Endothelial cell (in vitro differentiated cells): ENCODE results near the gene SAMD4B. TPM values are rescaled to one million over a fixed set of nuclear protein-coding genes. Genes with fewer than 3 reads are reported as not detected.

Experiments used
- DNase-seq: peaks from one replicate; pipeline ENCODE4 v3.0.0; 2021; ENCODE audit warnings: low spot score
- H3K27ac Mint-ChIP-seq: one replicate; pipeline ENCODE4 v1.8.0; 2021; ENCODE audit warnings: mixed read lengths, inconsistent platforms; ENCODE audit not compliant: unreplicated experiment
- H3K27me3 Mint-ChIP-seq: one replicate; pipeline ENCODE4 v1.8.0; 2021; ENCODE audit warnings: mild to moderate bottlenecking, moderate library complexity, mixed read lengths, inconsistent platforms; ENCODE audit not compliant: unreplicated experiment
- H3K36me3 Mint-ChIP-seq: one replicate; pipeline ENCODE4 v1.8.0; 2021; ENCODE audit warnings: mild to moderate bottlenecking, low read depth, mixed read lengths, inconsistent platforms; ENCODE audit not compliant: unreplicated experiment
- H3K4me1 Mint-ChIP-seq: one replicate; pipeline ENCODE4 v1.8.0; 2021; ENCODE audit warnings: mild to moderate bottlenecking, mixed read lengths, inconsistent platforms; ENCODE audit not compliant: unreplicated experiment
- H3K4me3 Mint-ChIP-seq: one replicate; pipeline ENCODE4 v1.8.0; 2021; ENCODE audit warnings: mild to moderate bottlenecking, mixed read lengths, inconsistent platforms; ENCODE audit not compliant: unreplicated experiment
- H3K9me3 Mint-ChIP-seq: one replicate; pipeline ENCODE4 v1.8.0; 2021; ENCODE audit warnings: mixed read lengths, inconsistent platforms; ENCODE audit not compliant: unreplicated experiment
- total RNA-seq: library from RNA; stranded (reverse); fragmentation: NEBNext Ultra II Directional; extraction: Animal tissue kit (Norgen Biotek cat#: 25700); gene quantifications from one replicate; pipeline ENCODE4 v1.2.1, GENCODE V29; 2021; ENCODE audit not compliant: unreplicated experiment
- TF ChIP-seq, protein P1 (sequence below): fragments of 200-600 bp; sonication (generic); IDR thresholded peaks from one replicate; pipeline ENCODE4 v1.5.0; 2021; ENCODE audit warnings: antibody characterized with exemption; ENCODE audit not compliant: unreplicated experiment

The SAMD4B gene
- total RNA-seq, 1 donor from 2014 or later: 127 TPM

- peaks cover 30% of the 10 kb centered on the region for H3K27me3 Mint-ChIP-seq
- DNase-seq: no peak
- peaks cover 32% of the 10 kb centered on the region for H3K4me1 Mint-ChIP-seq
- TF ChIP-seq, protein P1, sequence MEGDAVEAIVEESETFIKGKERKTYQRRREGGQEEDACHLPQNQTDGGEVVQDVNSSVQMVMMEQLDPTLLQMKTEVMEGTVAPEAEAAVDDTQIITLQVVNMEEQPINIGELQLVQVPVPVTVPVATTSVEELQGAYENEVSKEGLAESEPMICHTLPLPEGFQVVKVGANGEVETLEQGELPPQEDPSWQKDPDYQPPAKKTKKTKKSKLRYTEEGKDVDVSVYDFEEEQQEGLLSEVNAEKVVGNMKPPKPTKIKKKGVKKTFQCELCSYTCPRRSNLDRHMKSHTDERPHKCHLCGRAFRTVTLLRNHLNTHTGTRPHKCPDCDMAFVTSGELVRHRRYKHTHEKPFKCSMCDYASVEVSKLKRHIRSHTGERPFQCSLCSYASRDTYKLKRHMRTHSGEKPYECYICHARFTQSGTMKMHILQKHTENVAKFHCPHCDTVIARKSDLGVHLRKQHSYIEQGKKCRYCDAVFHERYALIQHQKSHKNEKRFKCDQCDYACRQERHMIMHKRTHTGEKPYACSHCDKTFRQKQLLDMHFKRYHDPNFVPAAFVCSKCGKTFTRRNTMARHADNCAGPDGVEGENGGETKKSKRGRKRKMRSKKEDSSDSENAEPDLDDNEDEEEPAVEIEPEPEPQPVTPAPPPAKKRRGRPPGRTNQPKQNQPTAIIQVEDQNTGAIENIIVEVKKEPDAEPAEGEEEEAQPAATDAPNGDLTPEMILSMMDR: no peak
- no peaks in the 10 kb centered on the region for H3K9me3 Mint-ChIP-seq
- peak overlapping the region; percentile 89 for H3K27ac Mint-ChIP-seq
- peaks cover 4% of the 10 kb centered on the region for H3K36me3 Mint-ChIP-seq
- H3K4me3 Mint-ChIP-seq: peak overlapping the region; percentile 95
Measured at GRCh38 chr19:39405958-39406655, 63.9 kb downstream of the SAMD4B start.

DNA sequence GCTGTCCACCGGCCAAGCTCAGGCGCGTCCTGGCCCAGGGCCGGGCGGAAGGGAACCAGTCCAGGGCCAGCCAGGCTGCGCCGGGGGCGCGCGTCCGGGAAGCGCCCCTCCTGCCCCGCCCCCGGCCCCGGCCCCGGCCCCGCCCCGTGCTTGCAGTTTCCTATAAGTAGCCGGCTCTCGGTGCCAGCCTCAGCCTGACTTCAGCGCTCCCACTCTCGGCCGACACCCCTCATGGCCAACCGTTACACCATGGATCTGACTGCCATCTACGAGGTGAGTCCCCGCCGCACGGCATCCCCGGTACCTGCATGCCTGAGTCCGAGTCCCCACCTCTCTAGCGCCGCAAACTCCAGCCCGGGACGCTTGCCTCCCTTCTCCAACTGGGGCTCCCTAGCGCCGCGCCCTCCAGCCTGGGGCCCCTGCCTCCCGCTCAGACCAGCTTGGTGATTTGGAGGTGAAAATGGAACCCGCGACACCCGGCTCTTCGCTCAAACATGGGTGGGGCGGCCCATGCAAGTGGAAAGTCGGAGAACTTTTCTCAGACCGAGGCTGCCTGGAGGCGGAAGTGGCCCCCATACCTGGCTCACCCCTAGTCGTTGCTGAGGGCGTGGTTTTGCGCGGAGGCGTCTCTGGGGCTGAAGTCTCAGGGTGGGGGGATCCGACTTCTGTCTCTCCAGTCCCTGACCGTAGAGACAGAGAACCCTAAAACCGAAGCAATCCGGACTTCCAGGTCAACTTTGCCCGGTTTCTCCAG is 64.6 kb downstream of the SAMD4B start, which contains the start of gene ZFP36:
ZFP36 (plus strand) TSS at position 192 of the 754 bp plus-strand sequence; CDS start at position 250, 58 bp downstream.
- Mint-ChIP-seq H3K4me3 (peak within 1 kb of the TSS; percentile 95), H3K36me3 (peaks cover 11% of the 10 kb centered on the region), H3K9me3 (no peaks in the 10 kb centered on the region), H3K27ac (peak within 1 kb of the TSS; percentile 89), H3K4me1 (peaks cover 31% of the 10 kb centered on the region), H3K27me3 (peaks cover 32% of the 10 kb centered on the region)
- TF ChIP-seq, protein P1: no peak
- DNase-seq: peak; percentile 85

GRCh38 chr19:39407410-39407659 is 65.1 kb downstream of the SAMD4B start:
- Mint-ChIP-seq H3K9me3 (no peaks in the 10 kb centered on the region), H3K4me1 (peaks cover 26% of the 10 kb centered on the region), H3K27ac (peak overlapping the region; percentile 61), H3K36me3 (peaks cover 15% of the 10 kb centered on the region), H3K4me3 (peak overlapping the region; percentile 92), H3K27me3 (peaks cover 33% of the 10 kb centered on the region)
- no peak for DNase-seq
- TF ChIP-seq, protein P1: no peak

GRCh38 chr19:39407660-39408391 is 65.6 kb downstream of the SAMD4B start:
- Mint-ChIP-seq H3K9me3 (no peaks in the 10 kb centered on the region), H3K4me3 (peak overlapping the region; percentile 92), H3K27ac (no peak overlapping the region), H3K36me3 (peaks cover 15% of the 10 kb centered on the region), H3K27me3 (peaks cover 32% of the 10 kb centered on the region), H3K4me1 (peaks cover 26% of the 10 kb centered on the region)
- TF ChIP-seq, protein P1: no peak
- no peak for DNase-seq
